ENCODE results near the gene ZC3H7A. TPM values are rescaled to one million over a fixed set of nuclear protein-coding genes. Genes with fewer than 3 reads are reported as not detected.
A peak's percentile ranks its signal among the peaks of the same experiment; 100 is the strongest.

The ZC3H7A gene
- total and polyA plus RNA-seq, 2 of the 13 experiments (the other 11 are each of a cell fraction or from before 2014, with no cell fraction given): 29.2 to 36.8 TPM

GRCh38 chr16:11799509-11800381 is 2.7 kb upstream of the ZC3H7A start (continued):
- TF ChIP-seq AFF4 (CRISPR knock-in tag; IDR thresholded peaks at IDR 0.05) (no peak), MIXL1 (CRISPR knock-in tag; IDR thresholded peaks at IDR 0.05) (no peak), CEBPB (IDR thresholded peaks at IDR 0.05; ENCODE audit: borderline replicate concordance, low read depth, low read length) (peak; percentile 35; the same call in 1 of the 2 replicates), ZNF614 (CRISPR knock-in tag; IDR thresholded peaks at IDR 0.05; ENCODE audit: borderline replicate concordance) (no peak), POLR2G (IDR thresholded peaks at IDR 0.05; ENCODE audit: low read depth, low read length) (peak; percentile 3; the same call in 1 of the 2 replicates), ATF5 (CRISPR knock-in tag; IDR thresholded peaks at IDR 0.05; ENCODE audit: low read depth) (no peak), ELF1 (CRISPR knock-in tag; IDR thresholded peaks at IDR 0.05) (no peak), ZMYM4 (CRISPR knock-in tag; IDR thresholded peaks at IDR 0.05) (no peak), CREB1 (IDR thresholded peaks at IDR 0.05) (no peak), CREB1 (CRISPR knock-in tag; IDR thresholded peaks at IDR 0.05) (no peak), ZHX2 (IDR thresholded peaks at IDR 0.05; ENCODE audit: low read depth) (no peak), ZHX2 (CRISPR knock-in tag; IDR thresholded peaks at IDR 0.05; ENCODE audit: borderline replicate concordance) (0 out of 2 replicates have a peak, but pooled peaks have one; percentile 47), ZNF510 (CRISPR knock-in tag; IDR thresholded peaks at IDR 0.05; ENCODE audit: low read depth) (no peak), ZNF503 (CRISPR knock-in tag; IDR thresholded peaks at IDR 0.05) (0 out of 2 replicates have a peak, but pooled peaks have one; percentile 37), PLRG1 (conservative IDR thresholded peaks at IDR 0.05) (no peak), ZNF580 (CRISPR knock-in tag; IDR thresholded peaks at IDR 0.05; ENCODE audit: borderline replicate concordance, low read depth) (0 out of 2 replicates have a peak, but pooled peaks have one; percentile 13), MLLT10 (CRISPR knock-in tag; IDR thresholded peaks at IDR 0.05) (no peak)

Measured in HepG2 (cell line).